Kidney glomerular epithelial cell (primary cell): ENCODE measurements around the gene DYNC1H1.

Experiments
- DNase-seq: peaks from one replicate; lab custom pipeline; 2025; lab: John Stamatoyannopoulos, UW

The DYNC1H1 gene

DNA sequence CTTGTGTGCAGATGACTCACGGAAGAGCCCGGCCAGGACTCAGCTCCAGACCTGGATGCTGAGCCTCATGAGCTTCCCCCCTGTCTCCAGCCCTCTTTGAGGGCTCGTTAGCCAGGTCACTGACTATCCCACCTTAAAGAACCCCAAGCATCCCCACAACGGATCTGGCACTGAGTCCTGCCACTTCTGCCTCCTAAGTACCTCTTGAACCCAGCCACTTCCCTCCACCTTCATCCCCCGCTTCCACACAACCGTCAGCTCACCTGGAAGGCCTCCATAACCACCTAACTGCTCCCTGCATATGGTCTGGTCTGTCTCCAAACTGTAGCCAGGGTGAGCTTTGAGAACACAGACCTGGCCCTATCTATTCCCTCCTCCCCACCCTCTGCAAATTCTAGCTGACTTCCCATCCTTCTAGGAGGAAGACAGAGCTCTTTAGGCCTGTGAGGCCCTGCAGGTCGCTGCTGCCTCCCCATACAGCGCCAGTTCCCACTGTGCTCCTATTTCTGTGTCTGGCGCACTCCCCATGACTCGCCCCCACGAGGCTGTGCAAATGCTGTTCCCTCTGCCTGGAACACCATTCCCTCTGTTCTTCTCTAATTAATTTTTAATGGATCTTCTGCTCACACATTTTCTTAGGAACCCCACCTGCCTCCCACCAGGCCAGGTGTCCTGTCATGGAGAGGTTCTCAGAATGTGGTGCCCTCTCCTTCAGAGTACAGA, 125.4 kb downstream of the DYNC1H1 start:
- no peak for DNase-seq

DNA sequence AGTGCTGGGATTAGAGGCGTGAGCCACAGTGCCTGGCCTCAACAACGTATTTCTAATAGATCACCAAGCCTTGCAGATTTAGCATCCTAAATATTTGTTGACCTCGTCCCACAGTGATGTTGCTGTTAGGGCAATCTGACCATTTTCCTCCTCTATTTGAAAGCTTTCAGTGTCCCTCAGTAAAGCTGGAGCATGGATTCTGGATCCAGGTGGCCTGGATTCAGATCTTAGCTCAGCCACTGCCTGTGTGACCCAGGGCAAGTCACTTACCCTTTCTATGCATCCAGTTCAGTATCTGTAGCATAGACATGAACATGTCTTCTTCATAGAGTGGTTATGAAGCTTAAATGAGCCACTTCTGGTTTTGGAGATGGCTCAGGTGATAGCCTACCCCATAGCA, 126.3 kb downstream of the DYNC1H1 start:
- DNase-seq: no peak

DNA sequence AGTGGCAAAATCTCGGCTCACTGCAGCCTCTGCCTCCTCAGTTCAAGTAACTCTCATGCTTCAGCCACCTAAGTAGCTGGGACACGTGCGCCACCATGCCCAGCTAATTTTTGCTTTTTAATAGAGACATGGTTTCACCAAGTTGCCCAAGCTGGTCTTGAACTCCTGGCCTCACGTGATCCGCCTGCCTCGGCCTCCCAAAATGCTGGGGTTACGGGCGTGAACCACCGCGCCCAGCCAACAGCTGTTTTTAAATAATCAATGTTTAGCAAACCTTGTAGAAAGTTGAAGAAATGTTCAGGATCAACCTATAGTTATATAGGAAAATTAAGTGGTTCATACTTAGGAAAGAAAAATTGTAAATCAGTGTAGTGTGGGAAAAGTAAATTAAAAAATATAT, 128.4 kb downstream of the DYNC1H1 start:
- no peak for DNase-seq

DNA sequence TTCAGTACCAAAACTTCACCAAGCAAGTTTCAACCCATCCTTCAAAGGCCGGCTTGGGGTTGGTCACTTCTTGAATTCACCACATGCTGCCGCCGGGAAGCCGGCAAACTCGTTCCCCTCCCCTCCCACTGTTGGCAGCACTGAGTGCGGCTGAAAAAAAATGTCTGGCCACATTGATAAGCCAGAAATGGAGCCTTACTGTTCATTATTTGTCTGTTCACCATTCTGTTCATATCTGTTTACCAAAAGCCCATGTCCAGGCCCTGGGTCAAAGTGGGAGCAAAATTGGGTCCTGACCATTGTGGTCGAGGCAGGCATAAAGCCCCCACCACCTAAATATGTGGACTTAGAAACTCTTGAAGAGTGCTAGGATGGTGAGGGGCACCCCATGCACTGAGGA, 129.7 kb downstream of the DYNC1H1 start:
- DNase-seq: no peak

DNA sequence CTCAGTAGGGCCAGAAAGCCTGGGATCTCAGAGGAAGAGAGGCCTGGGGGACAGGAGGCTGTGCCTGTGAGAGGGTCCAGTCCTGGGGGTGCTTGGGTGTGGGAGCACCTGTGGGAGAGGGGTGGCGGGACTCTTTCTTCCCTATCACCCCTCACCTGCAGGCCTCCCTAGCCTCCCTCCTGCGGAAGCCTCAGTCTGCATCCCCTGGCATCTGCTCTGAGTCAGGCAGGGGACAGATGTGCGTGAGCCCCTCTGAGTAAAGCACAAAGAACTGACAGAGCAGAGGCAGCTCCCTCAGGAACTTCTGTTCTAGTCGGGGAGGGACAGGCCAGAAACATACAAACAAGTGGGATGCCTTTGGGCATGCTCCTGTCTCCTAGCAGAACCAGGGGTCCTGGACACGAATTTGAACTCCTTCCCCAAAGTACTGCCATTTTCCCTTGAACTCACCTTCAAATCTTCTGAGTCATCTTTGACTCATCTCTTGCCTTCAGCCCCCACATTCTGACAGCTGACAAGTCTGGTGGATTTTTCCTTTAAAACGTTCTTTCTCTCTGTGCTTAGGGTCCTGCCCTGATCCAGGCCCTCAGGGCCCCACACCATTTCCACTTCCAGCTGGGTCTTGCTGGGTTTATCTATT, 131.0 kb downstream of the DYNC1H1 start:
- no peak for DNase-seq

DNA sequence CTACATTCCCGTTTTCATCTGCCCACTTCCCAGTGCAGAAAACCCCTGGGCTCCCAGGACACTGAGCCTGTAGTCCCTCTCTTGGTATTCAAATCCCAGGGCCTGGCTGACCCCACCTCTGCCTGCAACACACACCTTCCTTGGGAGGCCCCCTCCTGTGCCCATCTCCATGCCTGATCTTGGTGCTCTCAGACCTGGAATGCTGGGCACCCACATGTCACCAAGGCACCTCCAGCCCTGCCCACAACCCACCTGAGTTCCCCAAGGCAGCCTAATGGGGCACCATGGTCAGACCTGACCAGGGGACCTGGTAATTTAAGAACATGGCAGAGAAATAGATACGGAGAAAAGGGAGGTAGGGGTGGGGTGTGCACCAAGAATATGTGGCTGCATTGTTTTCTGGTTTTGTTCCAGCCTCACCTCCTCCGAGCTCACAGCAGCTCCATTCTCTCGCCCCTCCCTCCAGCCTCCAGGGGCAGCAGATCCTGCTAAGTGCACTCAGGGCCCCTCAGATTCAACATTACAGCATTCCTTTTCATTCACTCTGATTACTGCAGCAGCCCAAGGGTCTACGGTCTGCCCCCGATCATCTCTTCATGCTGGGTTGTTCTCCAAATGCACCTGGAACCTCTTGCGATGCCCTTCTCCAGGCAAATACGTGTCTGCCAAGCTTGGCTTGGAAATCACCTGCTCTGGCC, 131.6 kb downstream of the DYNC1H1 start:
- DNase-seq: no peak

DNA sequence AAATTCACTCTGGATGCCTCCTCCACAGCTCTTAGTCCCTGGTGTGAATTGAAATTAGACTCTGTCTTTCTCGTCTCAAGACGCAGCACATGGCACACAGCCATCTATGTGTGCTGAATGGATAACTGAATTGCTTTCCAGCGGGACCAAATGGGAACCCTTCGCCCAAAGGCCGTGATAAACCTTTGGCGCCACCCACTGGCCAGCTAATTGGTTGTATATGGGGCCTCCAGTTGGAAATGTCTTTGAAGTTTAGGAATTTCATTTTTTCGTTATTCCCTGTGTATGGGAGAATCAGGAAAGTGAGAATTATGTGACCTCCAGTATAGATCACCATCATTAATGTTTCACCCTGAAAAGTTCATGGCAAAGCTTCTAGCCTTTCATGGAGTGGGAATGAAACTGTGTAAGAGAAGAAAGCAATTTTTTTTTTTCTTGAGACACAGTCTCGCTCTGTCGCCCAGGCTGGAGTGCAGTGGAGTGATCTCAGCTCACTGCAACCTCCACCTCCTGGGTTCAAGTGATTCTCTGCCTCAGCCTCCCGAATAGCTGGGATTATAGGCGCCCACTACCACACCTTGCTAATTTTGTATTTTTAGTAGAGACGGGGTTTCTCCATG, 132.3 kb downstream of the DYNC1H1 start:
- peak; percentile 60 for DNase-seq

DNA sequence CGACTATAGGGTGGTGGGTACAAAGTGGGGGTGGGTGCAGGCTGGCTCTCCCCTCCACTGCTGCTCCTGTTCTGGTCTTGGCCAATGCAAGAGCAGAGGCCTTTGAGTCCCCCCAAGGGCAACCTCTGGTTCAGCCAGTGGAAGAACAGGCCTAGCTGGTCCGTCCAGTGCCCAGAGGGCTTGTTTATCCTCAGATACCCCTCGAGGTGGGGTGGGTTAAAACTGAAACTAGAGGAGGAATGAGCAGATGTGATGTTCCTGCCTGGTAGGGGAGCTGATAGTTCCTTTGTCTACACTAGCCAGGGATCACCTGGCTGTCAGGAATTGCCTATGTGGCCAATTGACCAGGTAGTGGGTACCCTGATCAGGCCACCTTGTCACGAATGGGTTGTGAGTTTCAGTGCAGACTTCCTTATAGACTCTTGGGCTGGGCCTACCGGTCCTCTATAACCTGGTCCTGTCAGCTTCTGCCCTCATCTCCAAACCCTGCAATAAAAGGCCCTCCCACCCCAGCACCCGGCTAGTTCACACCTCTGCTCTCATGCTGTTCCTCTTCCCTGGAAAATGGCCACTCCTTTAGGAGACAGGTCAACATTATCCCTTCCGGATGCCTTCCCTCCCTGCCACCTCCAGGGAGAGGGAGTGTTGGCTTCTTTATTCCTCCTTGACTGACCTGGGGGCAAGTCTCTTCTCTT, 133.2 kb downstream of the DYNC1H1 start:
- no peak for DNase-seq

DNA sequence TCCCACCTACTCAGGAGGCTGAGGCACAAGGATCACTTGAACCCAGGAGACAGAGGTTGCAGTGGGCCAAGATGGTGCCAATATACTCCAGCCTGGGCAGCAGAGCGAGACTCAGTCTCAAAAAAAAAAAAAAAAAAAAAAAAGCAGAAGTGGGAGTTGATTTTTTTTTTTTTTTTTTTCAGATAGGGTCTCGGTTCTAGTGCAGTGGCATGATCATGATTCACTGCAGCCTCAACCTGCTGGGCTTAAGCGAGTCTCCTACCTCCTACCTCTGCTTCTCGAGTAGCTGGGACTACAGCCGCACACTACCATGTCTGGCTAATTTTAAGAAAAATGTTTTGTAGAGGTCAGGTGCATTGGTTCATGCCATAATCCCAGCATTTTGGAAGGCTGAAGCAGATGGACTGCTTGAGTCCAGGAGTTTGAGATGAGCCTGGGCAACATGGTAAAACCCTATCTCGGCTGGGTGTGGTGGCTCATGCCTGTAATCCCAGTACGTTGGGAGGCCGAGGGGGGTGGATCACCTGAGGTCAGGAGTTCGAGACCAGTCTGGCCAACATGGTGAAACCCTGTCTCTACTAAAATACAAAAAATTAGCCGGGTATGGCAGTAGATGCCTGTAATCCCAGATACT, 138.8 kb downstream of the DYNC1H1 start:
- no peak for DNase-seq

DNA sequence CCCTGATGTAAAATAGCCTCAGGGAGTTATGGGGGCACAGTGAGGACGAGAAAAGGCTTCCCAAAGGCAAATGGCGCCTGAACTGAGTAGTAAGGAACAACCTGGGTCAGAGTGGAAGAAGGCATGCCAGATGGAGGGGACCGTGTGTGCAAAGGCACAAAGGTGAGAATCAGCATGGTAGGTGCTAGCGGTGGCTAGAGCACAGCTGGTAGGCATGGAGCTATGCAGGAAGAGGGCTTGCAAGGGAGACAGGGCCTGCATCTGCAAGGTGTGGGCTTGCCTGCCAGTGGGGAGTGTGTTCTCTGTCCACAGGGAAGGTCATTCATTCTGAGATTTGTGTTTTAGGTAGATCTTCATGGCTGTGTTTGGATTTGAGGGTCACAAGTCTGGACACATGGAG, 141.0 kb downstream of the DYNC1H1 start:
- no peak for DNase-seq
